Measurements from ENCODE around the gene METTL21A.
"Not testable (repeated sequence)": the region's sequence is repeated elsewhere in the genome, so short reads cannot be mapped to it uniquely, and the experiment has no call there.

METTL21A gene

DNA sequence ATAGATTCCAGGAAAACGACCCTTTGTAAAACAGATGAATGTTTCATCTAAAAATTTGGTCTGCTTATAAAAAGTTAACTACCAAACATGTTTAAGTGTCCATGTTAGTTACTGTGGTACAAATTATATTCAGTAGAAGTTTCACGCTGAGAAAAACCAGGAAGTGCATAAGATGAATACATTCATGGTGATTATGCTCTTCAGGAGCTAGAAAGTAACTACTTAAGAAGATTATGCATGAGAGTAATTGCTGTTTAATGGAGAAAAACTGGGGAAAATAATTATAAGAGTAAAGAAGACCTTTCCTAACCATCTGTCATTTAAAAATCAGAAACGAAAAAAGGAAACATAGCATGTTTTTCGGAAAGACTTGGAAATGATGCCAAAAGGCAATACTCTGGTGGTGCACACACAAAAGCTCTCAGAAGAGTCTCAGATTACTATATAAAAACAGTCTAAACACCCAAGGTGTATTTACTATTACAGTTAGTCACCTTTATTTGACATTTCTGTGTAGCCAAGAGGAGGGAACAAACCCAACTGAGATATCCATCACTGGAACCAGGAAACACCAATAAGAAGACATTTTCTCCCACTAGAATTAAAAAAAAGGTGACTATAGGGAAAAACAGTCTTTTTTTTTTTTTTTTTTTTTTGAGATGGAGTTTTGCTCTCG is 38.8 kb upstream of the METTL21A start:
- Histone ChIP-seq H3K36me3 (no peaks in the 10 kb centered on the region), H3K4me3 (no peak overlapping the region), H3K27ac (no peak overlapping the region), H3K4me1 (no peaks in the 10 kb centered on the region), H3K9me3 (no peaks in the 10 kb centered on the region), H3K27me3 (no peaks in the 10 kb centered on the region)
- TF ChIP-seq, protein P1, sequence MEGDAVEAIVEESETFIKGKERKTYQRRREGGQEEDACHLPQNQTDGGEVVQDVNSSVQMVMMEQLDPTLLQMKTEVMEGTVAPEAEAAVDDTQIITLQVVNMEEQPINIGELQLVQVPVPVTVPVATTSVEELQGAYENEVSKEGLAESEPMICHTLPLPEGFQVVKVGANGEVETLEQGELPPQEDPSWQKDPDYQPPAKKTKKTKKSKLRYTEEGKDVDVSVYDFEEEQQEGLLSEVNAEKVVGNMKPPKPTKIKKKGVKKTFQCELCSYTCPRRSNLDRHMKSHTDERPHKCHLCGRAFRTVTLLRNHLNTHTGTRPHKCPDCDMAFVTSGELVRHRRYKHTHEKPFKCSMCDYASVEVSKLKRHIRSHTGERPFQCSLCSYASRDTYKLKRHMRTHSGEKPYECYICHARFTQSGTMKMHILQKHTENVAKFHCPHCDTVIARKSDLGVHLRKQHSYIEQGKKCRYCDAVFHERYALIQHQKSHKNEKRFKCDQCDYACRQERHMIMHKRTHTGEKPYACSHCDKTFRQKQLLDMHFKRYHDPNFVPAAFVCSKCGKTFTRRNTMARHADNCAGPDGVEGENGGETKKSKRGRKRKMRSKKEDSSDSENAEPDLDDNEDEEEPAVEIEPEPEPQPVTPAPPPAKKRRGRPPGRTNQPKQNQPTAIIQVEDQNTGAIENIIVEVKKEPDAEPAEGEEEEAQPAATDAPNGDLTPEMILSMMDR (IDR thresholded peaks at IDR 0.05), result no peak
- intact Hi-C loops (cut with DNase I; ENCODE audit: low total_unique reads), result no loop called here
- no peak for DNase-seq

DNA sequence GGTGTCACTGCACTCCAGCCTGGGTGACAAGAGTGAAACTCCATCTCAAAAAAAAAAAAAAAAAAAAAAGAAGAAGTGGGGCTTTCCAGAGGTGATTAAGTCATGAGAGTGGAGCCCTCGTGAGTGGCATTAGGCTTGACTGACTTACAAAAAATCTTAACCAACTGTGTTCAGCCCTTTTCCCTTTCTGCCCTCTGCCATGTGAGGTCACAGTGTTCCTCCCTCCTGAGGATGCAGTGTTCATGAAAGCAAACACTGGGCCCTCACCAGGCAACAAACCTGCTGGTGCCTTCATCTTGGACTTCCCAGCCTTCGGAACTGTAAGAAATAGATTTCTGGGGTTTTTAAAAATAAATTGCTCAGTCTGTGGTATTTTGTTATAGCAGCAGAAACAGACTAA is 37.0 kb upstream of the METTL21A start:
- no peak overlapping the region for H3K27ac ChIP-seq
- DNase-seq, result no peak
- H3K4me3 ChIP-seq, result no peak overlapping the region
- no peaks in the 10 kb centered on the region for H3K27me3 ChIP-seq
- intact Hi-C loops (cut with DNase I; ENCODE audit: low total_unique reads), result no loop called here
- no peaks in the 10 kb centered on the region for H3K9me3 ChIP-seq
- TF ChIP-seq, protein P1 (IDR thresholded peaks at IDR 0.05), result no peak
- no peaks in the 10 kb centered on the region for H3K4me1 ChIP-seq
- H3K36me3 ChIP-seq, result no peaks in the 10 kb centered on the region

DNA sequence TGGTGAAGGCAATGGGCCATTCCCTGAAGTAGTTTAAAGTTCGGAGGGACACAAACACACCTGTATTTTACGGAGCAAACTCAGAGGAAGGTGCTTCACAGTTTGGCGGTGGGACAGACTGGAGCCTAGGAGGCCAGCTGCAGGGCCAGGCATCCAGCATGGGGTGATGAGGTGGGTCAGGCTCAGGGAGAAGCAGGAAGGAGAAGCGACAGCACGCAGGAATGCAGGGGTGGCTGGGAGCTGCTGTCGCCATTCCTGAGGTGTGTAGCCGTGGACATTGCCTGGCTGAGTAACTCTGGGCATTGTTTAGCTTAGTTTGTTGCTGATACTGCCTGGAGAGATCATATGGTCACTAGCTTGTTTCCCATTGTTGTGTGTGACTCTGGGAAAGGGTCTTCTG is 35.8 kb upstream of the METTL21A start:
- H3K27ac ChIP-seq, result no peak overlapping the region
- H3K4me1 ChIP-seq, result no peaks in the 10 kb centered on the region
- no peak for DNase-seq
- intact Hi-C loops (cut with DNase I; ENCODE audit: low total_unique reads), result no loop called here
- no peak overlapping the region for H3K4me3 ChIP-seq
- no peaks in the 10 kb centered on the region for H3K9me3 ChIP-seq
- TF ChIP-seq, protein P1 (IDR thresholded peaks at IDR 0.05), result no peak
- H3K36me3 ChIP-seq, result no peaks in the 10 kb centered on the region
- no peaks in the 10 kb centered on the region for H3K27me3 ChIP-seq

DNA sequence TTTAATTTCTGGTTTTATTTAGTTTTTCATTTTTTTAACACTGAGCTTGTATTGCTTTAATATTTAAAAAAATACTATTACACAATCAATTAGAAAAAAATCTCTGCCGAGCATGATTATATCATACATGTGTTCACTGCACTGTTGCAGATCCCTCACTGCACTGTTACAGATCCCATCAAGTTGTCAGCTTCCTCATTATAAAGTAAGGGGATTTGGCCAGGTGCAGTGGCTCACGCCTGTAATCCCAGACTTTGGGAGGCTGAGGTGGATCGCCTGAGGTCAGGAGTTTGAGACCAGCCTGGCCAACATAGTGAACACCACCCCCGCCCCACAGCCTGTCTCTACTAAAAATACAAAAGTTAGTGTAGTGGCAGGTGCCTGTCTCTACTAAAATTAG is 33.0 kb upstream of the METTL21A start:
- intact Hi-C loops (cut with DNase I; ENCODE audit: low total_unique reads), result no loop called here
- no peak for DNase-seq
- Histone ChIP-seq H3K27ac (no peak overlapping the region), H3K36me3 (no peaks in the 10 kb centered on the region), H3K4me3 (no peak overlapping the region), H3K9me3 (no peaks in the 10 kb centered on the region), H3K27me3 (no peaks in the 10 kb centered on the region), H3K4me1 (no peaks in the 10 kb centered on the region)
- TF ChIP-seq, protein P1 (IDR thresholded peaks at IDR 0.05), result no peak

DNA sequence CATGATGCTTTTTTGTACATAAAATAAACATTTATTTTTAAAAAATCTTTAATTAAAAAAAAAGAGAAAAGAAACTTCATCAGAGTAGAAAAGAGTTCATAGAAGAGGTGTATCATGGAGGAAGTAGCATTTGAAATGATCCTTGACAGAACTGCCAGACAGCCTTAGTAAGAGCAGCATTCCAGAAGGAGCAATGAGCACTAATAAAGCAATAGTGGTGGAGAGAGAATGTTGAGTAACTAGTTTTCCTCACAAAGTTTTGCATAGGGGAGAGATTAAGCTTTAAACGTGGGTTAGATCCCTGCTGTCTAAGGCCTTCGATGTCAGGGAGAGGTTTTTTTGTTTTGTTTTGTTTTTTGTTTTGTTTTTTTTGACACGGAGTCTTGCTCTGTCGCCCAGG is 29.8 kb upstream of the METTL21A start:
- no peaks in the 10 kb centered on the region for H3K27me3 ChIP-seq
- intact Hi-C loops (cut with DNase I; ENCODE audit: low total_unique reads), result no loop called here
- H3K4me1 ChIP-seq, result no peaks in the 10 kb centered on the region
- H3K9me3 ChIP-seq, result no peaks in the 10 kb centered on the region
- DNase-seq, result no peak
- H3K27ac ChIP-seq, result no peak overlapping the region
- TF ChIP-seq, protein P1 (IDR thresholded peaks at IDR 0.05), result no peak
- H3K4me3 ChIP-seq, result no peak overlapping the region
- no peaks in the 10 kb centered on the region for H3K36me3 ChIP-seq

DNA sequence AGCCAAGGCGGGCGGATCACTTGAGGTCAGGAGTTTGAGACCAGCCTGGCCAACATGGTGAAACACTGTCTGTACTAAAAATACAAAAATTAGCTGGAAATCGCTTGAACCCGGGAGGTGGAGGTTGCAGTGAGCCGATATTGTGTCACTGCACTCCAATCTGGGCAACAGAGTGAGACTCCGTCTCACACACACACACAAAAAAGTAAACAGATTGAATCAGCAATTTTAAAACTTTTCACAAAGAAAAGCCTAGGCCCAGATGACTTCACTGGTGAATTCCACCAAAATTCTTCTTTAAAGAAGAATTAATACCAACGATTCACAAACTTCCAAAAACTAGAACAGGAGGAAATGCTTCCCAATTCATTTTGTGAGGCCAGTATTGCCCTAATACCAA is 21.4 kb upstream of the METTL21A start:
- H3K27ac ChIP-seq; H3K4me1 ChIP-seq; H3K9me3 ChIP-seq; intact Hi-C loops (cut with DNase I; ENCODE audit: low total_unique reads); DNase-seq; H3K36me3 ChIP-seq; H3K27me3 ChIP-seq; H3K4me3 ChIP-seq: not testable (repeated sequence)

Data from tibial artery (tissue), 4 donors.